GM21723 (cell line): Measurements from ENCODE around the gene C10orf90.

Source experiments
- ATAC-seq: cut with Tn5 transposase; IDR thresholded peaks from one replicate; pipeline ENCODE4 v1.9.1; 2021; ENCODE audit warnings: mild to moderate bottlenecking, moderate library complexity; ENCODE audit not compliant: unreplicated experiment

C10orf90 gene

DNA sequence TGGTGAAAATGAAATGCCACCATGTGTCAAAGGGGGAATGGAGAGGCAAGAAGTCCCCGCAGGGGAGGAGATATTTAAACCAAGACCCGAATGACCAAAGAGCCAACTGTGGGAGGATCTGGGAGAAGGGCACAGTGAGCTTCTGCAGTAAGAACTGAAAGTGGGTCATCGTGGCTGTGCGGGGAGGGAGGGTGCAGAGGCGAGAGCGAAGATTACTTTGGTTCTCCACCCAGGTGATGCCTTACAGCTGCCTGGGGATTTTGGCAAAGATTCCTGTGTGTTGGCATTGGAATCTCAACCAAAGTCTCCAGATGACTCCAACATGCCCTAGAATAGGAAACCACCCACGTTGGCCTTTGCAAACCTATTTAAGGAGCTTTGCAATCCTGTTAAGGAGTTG is 238.0 kb downstream of the C10orf90 start:
- ATAC-seq: no peak

GRCh38 chr10:126431816-126432215 is 238.7 kb downstream of the C10orf90 start:
- no peak for ATAC-seq

DNA sequence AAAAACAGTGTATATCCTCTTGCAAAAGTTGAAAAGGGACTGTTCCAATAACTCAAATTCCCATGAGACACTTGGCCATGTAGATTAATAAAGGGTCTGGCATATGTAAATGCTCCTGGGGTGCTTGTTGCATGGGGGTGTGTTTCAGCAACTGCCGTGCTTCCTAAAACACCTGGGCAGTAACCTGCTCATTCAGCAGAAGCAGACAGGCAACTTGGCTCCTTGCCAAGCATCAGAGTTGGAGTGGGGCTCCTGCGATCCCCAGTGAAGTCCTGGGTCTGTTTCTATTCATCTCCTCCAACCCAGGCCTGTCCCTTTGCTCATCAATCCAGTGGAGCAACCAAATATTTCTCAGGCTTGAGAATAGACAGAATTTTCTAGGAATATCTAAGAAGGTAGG is 240.0 kb downstream of the C10orf90 start:
- no peak for ATAC-seq

DNA sequence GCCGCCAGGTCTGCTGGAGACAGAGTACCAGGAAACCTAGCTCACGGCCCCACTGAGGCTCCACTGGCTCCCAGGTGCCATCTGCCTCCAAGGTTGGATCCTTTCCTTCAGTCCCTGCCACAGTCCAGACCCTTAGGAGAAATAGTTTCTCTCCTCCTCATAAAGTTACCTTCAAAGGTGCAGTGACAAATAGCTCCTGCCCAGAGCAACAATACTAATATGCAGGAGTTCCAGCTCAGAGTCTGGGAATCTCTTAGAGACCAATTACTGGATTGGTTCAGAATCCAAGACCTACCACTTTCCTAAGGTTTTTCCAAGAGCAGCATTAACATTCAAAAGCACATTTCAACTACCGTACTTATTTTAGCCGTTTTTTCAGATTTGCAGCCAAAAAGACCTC is 241.2 kb downstream of the C10orf90 start:
- ATAC-seq: no peak

- no peak for ATAC-seq
Observed at GRCh38 chr10:126425489-126426065, 244.9 kb downstream of the C10orf90 start.

GRCh38 chr10:126425032-126425431 is 245.5 kb downstream of the C10orf90 start:
- ATAC-seq: no peak

DNA sequence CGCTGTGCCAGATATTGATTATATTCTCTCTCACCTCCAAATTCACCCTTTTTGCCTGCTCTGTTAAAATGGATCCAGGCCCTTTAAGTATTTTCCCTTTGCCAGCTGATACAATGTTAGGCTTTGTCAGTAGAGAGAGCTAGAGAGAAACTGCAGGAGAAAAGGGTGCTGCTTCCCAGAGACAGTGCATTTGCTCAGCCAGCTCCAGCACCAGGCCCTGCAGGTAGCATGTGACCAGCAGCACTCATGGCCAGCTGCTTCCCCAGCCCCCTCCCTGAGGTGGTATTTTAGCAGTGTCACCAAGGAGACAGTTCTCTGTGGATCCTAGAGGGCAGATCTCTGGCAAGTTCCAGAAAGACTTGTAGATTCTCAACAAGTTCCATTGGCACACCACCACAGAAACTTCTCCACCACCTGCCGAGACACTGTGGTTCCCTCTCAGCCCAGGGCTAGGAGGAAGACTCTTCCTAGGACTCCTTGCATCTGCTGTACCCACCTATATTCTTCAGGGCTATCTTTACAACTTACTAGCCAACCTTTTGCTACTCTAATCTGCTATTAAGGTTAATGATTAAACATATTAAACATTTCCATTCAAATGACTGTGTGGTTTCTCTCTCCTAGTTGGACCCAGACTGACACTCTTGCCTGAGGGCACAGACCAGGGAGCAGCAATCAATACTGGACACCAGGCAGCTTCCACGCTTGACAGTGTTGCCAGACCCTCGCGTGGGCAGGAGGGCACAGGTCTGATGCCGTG is 246.6 kb downstream of the C10orf90 start:
- no peak for ATAC-seq

DNA sequence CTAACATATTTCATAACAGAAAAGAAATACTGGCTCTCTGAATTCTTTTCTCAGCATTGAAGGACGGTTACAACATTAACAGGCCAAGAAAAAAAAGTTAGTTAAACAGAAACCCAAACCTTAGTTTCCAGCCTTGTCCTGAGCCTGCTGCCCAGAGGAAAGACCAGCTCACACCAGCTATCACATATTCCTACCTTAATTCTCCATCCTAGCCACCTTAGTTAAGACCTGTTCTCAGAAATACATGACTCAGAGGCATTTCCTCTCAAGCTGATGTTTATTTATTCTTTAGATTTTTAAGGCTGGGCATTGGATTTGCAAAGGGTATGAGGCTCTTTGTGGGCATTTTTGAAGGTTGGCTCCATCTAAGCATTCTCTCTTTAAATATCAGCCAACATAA is 247.9 kb downstream of the C10orf90 start:
- ATAC-seq: no peak

DNA sequence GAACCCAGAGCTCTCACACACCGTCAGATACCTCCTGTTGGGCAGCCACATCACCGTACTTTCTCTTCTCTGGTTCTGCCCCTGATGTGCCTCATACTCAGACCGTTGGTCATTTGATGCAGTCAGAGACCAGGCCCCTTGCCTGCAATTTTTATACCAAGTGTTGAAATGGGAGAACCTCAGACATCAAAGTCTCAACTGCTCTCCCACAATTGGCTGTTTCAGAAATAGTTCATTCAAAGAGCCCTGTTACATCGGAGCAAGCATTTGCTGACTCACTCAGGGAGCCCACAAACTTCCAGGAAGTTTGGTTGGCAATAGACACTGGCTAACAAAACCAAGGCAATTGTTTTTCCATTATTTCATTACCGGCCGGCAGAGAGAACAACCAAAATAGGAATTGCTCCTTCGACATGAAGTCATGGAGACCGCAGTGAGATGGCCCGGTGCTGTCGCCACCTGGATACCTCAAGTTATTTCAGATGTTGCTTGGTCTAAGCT is 248.7 kb downstream of the C10orf90 start:
- no peak for ATAC-seq

- no peak for ATAC-seq
Observed at GRCh38 chr10:126420567-126421300, 249.8 kb downstream of the C10orf90 start.

- ATAC-seq: no peak
Observed at GRCh38 chr10:126417220-126417825, 253.2 kb downstream of the C10orf90 start.

GRCh38 chr10:126409821-126410220 is 260.7 kb downstream of the C10orf90 start:
- ATAC-seq: no peak

DNA sequence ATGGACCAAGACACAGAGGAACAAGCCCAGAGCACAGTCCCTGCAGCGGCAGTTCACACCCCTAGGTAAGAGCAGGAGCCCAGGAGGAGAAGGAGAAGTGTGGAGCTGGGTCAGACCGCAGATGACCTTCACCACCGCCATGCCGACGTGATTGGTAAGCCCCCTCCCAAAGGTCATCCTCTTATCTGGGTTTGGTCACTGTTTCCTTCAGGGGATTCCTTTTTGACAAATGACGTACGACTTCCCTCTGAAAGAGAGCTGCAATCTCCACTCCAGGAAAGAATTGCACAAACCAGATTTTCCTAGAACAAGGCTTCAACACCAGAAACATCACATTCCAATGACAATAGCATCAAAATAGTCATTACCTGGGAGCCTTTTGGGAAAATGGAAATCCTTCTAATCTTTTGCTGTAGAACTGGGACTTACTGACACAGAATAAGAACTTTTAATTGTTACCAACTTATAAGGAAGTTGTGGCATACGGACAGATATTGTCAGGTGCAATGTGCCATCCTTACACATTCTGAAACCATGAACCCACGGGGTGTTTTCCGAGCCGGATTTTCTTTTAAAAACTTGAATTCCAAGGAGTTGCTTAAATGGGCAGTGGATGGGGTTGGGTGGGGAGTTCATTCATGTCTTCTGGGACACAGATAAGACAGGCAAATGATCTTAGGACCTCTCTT is 261.4 kb downstream of the C10orf90 start:
- ATAC-seq: no peak

DNA sequence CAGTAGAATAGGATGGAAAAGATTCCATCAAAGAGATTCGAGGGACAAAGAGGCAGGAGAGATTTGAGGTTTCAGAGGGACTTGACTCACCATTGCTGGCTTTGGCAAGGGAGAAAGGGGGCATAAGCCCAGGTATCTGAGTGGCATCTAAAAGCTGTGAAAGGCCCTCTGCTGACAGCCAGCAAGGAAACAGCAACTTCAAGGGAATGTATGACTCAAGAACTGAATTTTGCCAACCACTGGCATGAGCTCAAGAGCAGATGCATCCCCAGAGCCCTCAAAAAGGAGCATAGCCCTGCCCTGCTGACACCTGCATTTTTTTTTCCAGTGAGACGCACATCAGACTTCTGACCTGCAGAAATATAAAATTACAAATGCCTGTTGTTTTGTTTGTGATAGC is 262.7 kb downstream of the C10orf90 start:
- no peak for ATAC-seq

- no peak for ATAC-seq
Observed at GRCh38 chr10:126405239-126405775, 265.2 kb downstream of the C10orf90 start.

- no peak for ATAC-seq
Observed at GRCh38 chr10:126402721-126403695, 267.5 kb downstream of the C10orf90 start.

GRCh38 chr10:126400641-126401040 is 269.9 kb downstream of the C10orf90 start:
- no peak for ATAC-seq

- ATAC-seq: no peak
Observed at GRCh38 chr10:126398924-126399323, 271.6 kb downstream of the C10orf90 start.

- ATAC-seq: no peak
Observed at GRCh38 chr10:126398383-126398743, 272.1 kb downstream of the C10orf90 start.
